Esophagus squamous epithelium (tissue), 4 donors: ENCODE data around the gene NEUROD2.

Experiments
- CTCF ChIP-seq, 6 experiments: fragments of 450-650 bp in 4 of 6; fragments of 200-600 bp in 2 of 6; sonication (generic) in 2 of 6; IDR thresholded peaks; one replicate each; pipeline ENCODE4 v1.5.1; 2016 to 2019; ENCODE audit warnings: antibody characterized with exemption in 6 of 6, mild to moderate bottlenecking in 4 of 6, moderate library complexity in 4 of 6
- POLR2A ChIP-seq, 4 donors: fragments of 450-650 bp; IDR thresholded peaks; one replicate each; pipeline ENCODE4 v1.6.1; 2017; ENCODE audit warnings: antibody characterized with exemption in 4 of 4, mild to moderate bottlenecking in 4 of 4, moderate library complexity in 3 of 4

GRCh38 chr17:39638317-39638716 is 30.6 kb upstream of the NEUROD2 start:
- TF ChIP-seq POLR2A (IDR thresholded peaks at IDR 0.05) (no peak), CTCF (IDR thresholded peaks at IDR 0.05) (no peak)
